BJ (cell line): Measurements from ENCODE around the gene ATXN1. TPM values are rescaled to one million over a fixed set of nuclear protein-coding genes. Genes with fewer than 3 reads are reported as not detected.
"Not testable (repeated sequence)": the region's sequence is repeated elsewhere in the genome, so short reads cannot be mapped to it uniquely, and the experiment has no call there.

Experiments used
- CTCF ChIA-PET: fragments of 350-600 bp; formaldehyde crosslinking; extraction: SDS; loops from one replicate; lab custom pipeline; 2021; ENCODE audit warnings: antibody characterized with exemption, inconsistent platforms; lab: Yijun Ruan, JAX
- POLR2A ChIA-PET: fragments of 300-600 bp; sonication (Branson Sonifier 250); formaldehyde crosslinking; extraction: SDS; loops from one replicate; lab custom pipeline; 2021; ENCODE audit warnings: antibody characterized with exemption; lab: Charles Lee
- DNase-seq: peaks from one replicate; pipeline ENCODE4 v3.0.0-alpha.2; 2011; ENCODE audit warnings: low read depth
- H3K27me3 ChIP-seq: 2 replicates; pipeline ENCODE4 v1.6.0; 2011; ENCODE audit warnings: low read length; ENCODE audit not compliant: control insufficient read depth, insufficient read depth
- H3K36me3 ChIP-seq: 2 replicates; pipeline ENCODE4 v1.5.1; 2011; ENCODE audit warnings: low read length; ENCODE audit not compliant: control insufficient read depth, insufficient read depth
- H3K4me3 ChIP-seq: 2 replicates; pipeline ENCODE4 v1.5.1; 2011; ENCODE audit warnings: low read depth, mild to moderate bottlenecking, control low read depth, low read length
- CTCF ChIP-seq: IDR thresholded peaks from 2 replicates; pipeline ENCODE4 v1.5.1; 2011; ENCODE audit warnings: low read depth, mild to moderate bottlenecking, control low read depth, inconsistent platforms, low read length, moderate library complexity; ENCODE audit not compliant: insufficient read depth
- polyA plus RNA-seq: library from polyadenylated mRNA; depleted of rRNA; stranded (reverse); fragments of >200 nt; gene quantifications from 2 replicates; pipeline ENCODE4 v1.2.3, GENCODE V29; 2011

Gene ATXN1
- polyA plus RNA-seq, 1 experiment: 60.2 TPM

- no peaks in the 10 kb centered on the region; the same call in 1 of the 2 replicates for H3K36me3 ChIP-seq
- DNase-seq: no peak
- no peaks in the 10 kb centered on the region for H3K27me3 ChIP-seq
- H3K4me3 ChIP-seq: no peak overlapping the region
- ChIA-PET POLR2A (interaction anchor here (0.6 kb wide), 1 partner anchor 1971 kb away, joined by 4 read pairs; no protein-coding TSS in a partner anchor), CTCF (interaction anchor here (1.3 kb wide), 1 partner anchor 13 kb away, joined by 3 read pairs; no protein-coding TSS in a partner anchor)
- no peak for TF ChIP-seq CTCF
Measured at GRCh38 chr6:16470502-16471221, 290.6 kb downstream of the ATXN1 start.

GRCh38 chr6:16468991-16469615 is 292.2 kb downstream of the ATXN1 start:
- no peaks in the 10 kb centered on the region for H3K36me3 ChIP-seq
- no peaks in the 10 kb centered on the region for H3K27me3 ChIP-seq
- POLR2A ChIA-PET: no interaction called here
- CTCF ChIA-PET: interaction anchor here (0.7 to 1.3 kb wide), 3 partner anchors 12 to 137 kb away, joined by 3 to 4 read pairs (median 4); no protein-coding TSS in a partner anchor
- no peak for DNase-seq
- no peak overlapping the region for H3K4me3 ChIP-seq
- no peak for TF ChIP-seq CTCF

GRCh38 chr6:16466800-16467553 is 294.3 kb downstream of the ATXN1 start:
- Histone ChIP-seq H3K4me3 (no peak overlapping the region), H3K36me3 (no peaks in the 10 kb centered on the region), H3K27me3 (no peaks in the 10 kb centered on the region)
- no peak for TF ChIP-seq CTCF
- no peak for DNase-seq
- ChIA-PET POLR2A (no interaction called here), CTCF (interaction anchor here (0.8 to 1.2 kb wide), 2 partner anchors 10 to 135 kb away, joined by 4 read pairs; no protein-coding TSS in a partner anchor)

DNA sequence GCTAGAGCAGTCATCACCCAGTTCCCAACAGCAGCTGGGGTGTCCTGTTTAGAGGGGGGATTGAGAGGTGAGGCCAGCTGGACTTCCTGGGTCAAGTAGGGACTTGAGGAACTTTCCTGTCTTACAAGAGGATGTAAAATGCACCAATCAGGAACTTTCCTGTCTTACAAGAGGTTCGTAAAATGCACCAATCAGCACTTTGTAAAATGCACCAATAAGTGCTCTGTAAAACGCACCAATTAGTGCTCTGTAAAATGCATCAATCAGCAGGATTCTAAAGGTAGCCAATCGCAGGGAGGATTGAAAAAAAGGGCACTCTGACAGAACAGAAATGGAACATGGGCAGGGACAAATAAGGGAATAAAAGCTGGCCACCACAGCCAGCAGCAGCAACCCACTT is 297.2 kb downstream of the ATXN1 start:
- no peak for DNase-seq
- H3K4me3 ChIP-seq: no peak overlapping the region
- H3K36me3 ChIP-seq: no peaks in the 10 kb centered on the region
- ChIA-PET CTCF (no interaction called here), POLR2A (no interaction called here)
- no peak for TF ChIP-seq CTCF
- no peaks in the 10 kb centered on the region for H3K27me3 ChIP-seq

GRCh38 chr6:16463246-16463645 is 298.0 kb downstream of the ATXN1 start:
- DNase-seq, H3K36me3 ChIP-seq, H3K27me3 ChIP-seq, CTCF ChIA-PET, POLR2A ChIA-PET, H3K4me3 ChIP-seq: not testable (repeated sequence)
